ENCODE measurements around the gene MFSD6.

Gene MFSD6

DNA sequence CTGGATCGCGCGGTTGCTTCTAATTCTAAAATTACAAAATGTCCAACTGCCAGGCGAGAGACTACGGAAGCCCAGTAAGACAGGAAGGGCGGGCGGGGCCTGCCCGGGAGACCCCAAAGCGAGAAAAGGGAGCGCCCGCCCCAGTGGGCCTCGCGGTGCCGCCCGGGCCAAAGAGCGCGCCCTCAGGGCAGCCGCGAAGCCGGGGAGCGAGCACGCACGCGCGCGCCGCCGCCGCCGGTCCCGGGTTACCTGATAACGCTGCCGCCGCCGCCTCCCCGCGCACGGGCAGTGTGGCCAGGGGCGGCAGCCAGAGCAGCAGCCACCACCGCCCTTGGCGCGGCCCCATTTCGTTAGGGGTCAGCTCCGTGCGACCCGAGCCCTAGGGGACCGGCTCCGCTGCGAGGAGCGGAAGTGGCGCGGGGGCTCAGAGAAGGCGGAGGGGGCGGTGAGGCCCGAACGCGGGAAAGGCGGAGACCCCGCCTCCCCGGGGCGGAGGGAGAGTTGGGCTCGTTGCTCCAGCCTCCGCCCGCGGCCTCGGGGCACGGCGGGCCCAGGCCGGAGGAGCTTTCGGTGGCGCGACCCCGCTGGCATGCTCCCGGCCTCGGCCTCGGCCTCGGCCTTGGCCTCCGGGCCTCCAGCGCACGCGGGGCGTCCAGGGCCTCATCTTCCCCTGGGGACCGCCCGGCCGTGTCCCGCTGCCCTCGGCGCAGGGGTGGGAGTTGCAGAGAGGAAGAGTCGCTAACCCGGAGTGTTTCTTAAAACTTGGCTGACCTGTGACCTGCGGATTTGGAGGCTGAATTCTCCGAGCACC is 126.4 kb downstream of the MFSD6 start, which contains the start of gene NEMP2:
Gene NEMP2, minus strand, starts transcription at position 413 of the 811 bp plus-strand sequence. Its CDS starts 67 bp downstream, at position 346.
- no peak for DNase-seq

- no peak for DNase-seq
Measured at GRCh38 chr2:190535121-190535439, 126.9 kb downstream of the MFSD6 start.

- DNase-seq, result no peak
Measured at GRCh38 chr2:190535586-190535985, 127.4 kb downstream of the MFSD6 start.

DNA sequence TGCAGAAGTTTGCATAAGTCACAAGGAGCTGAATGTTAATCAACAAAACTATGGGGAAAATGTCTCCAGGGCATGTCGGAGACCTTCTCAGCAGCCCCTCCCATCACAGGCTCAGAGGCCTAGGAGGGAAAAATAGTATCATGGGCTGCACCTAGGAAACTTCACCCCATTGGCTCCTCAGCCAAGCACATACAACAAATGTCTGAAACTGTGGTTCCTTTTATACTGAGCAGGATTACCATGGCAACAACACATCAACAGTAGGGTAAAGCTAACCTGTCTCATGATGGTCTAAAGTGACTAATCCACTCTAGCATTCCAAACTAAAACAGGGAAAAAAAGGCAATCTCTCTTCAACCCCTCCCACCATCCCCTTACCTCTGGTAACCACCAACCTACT is 129.6 kb downstream of the MFSD6 start:
- DNase-seq, result no peak

DNA sequence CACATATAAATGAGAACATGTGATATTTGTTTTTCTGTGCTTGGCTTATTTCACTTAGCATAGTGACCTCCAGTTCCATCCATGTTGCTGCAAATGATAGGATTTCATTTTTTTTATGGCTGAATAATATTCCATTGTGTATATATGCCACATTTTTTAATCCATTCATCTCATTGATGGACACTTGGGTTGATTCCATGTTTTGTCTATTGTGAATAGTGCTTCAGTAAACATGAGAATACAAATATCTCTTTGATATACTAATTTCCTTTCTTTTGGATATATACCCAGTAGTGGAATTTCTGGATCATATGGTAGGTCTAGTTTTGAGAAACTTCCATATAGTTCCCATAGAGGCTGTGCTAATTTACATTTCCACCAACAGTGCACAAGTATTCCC is 130.0 kb downstream of the MFSD6 start:
- no peak for DNase-seq

DNA sequence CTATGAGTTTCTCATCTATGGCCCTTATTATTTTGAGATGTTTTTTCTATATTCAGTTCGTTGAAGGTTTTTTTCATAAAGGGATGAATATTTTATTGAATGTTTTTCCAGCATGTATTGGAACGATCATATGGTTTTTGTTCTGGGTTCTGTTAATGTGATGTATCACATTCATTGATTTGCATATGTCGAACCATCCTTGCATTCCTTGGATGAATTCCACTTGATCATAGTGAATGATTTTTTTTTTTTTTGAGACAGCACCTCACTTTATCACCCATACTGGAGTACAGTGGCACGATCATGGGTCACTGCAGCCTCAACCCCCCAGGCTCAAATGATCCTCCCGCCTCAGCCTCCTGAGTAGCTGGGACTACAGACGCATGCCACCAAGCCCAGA is 131.9 kb downstream of the MFSD6 start:
- DNase-seq, result no peak

- DNase-seq, result no peak
Measured at GRCh38 chr2:190545093-190545492, 136.9 kb downstream of the MFSD6 start.

- DNase-seq, result no peak
Measured at GRCh38 chr2:190545555-190546385, 137.6 kb downstream of the MFSD6 start.

GRCh38 chr2:190546734-190547133 is 138.6 kb downstream of the MFSD6 start:
- no peak for DNase-seq

DNA sequence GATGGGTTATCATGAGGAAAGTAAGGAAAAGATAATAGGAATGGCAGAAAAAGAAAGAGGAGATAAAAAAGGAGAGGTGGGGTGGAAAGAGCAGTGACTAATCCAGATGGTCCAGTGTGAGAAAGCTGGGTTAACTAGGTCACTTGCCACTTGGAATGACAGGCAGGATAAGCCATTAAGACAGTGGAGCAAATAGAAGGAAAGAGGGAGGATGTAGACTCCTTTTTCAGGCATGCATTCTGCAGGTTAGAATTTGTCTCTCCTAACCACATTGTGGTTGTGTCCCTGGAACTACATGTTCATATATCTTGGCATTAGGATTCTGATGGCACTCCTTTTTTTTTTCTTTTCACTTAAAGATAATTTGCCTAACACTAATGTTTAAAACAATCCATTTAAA is 139.7 kb downstream of the MFSD6 start:
- no peak for DNase-seq

GRCh38 chr2:190550137-190550536 is 142.0 kb downstream of the MFSD6 start:
- no peak for DNase-seq

Data from NCI-H1048 (cell line).